ENCODE results near the gene TIAM2.

DNA sequence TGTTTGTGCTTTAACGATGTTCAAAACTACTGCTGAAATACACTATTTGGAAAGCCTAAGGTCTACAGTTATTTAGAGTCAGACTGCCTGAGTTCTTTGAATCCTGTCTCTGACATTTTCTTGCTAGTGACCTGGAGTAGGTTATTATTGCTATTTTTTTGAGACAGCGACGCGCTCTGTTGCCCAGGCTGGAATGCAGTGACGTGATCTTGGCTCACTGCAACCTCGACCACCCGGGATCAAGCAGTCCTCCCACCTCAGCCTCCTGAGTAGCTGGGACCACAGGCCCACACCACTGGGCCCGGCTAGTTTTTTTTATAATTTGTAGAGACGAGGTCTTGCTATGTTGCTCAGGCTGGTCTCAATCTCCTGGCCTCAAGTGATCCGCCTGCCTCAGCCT is 96.6 kb downstream of the TIAM2 start:
- TF ChIP-seq POLR2A (IDR thresholded peaks at IDR 0.05) = no peak
- TF ChIP-seq, protein P1, sequence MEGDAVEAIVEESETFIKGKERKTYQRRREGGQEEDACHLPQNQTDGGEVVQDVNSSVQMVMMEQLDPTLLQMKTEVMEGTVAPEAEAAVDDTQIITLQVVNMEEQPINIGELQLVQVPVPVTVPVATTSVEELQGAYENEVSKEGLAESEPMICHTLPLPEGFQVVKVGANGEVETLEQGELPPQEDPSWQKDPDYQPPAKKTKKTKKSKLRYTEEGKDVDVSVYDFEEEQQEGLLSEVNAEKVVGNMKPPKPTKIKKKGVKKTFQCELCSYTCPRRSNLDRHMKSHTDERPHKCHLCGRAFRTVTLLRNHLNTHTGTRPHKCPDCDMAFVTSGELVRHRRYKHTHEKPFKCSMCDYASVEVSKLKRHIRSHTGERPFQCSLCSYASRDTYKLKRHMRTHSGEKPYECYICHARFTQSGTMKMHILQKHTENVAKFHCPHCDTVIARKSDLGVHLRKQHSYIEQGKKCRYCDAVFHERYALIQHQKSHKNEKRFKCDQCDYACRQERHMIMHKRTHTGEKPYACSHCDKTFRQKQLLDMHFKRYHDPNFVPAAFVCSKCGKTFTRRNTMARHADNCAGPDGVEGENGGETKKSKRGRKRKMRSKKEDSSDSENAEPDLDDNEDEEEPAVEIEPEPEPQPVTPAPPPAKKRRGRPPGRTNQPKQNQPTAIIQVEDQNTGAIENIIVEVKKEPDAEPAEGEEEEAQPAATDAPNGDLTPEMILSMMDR (IDR thresholded peaks at IDR 0.05) = no peak

Data from transverse colon (tissue), 3 donors.